IMR-90 (cell line): ENCODE data around the gene DPP10.

Experiments used
- CTCF ChIP-seq: conservative IDR thresholded peaks from 2 replicates; pipeline ENCODE4 v1.5.1; 2012; ENCODE audit warnings: mild to moderate bottlenecking, low read depth, low read length, improper control_type of control experiment
- POLR2A ChIP-seq: IDR thresholded peaks from 2 replicates; pipeline ENCODE4 v1.6.1; 2012; ENCODE audit warnings: mild to moderate bottlenecking, low read depth, low read length

GRCh38 chr2:115484983-115485382 is 1042.5 kb downstream of the DPP10 start:
- TF ChIP-seq CTCF (no peak), POLR2A (no peak)
